GM12878 (cell line): ENCODE data around the gene ABR. TPM values are rescaled to one million over a fixed set of nuclear protein-coding genes. Genes with fewer than 3 reads are reported as not detected.
A peak's percentile ranks its signal among the peaks of the same experiment; 100 is the strongest.

Experiments
- ATAC-seq: fragments of 200-7000 bp; cut with Tn5 transposase; 3 replicates; pipeline ENCODE4 v1.9.1; 2020; ENCODE audit warnings: mild to moderate bottlenecking, moderate library complexity
- BruUV-seq: library from RNA; stranded (reverse); fragments of 400-500 nt; replicated peaks from 2 replicates; lab custom pipeline; 2021; lab: Mats Ljungman, UMichigan
- CTCF ChIA-PET: fragments of 300-600 bp; sonication (Branson Sonifier 250); formaldehyde crosslinking; extraction: SDS; loops from one replicate; lab custom pipeline; 2021; ENCODE audit warnings: inconsistent platforms; lab: Yijun Ruan, JAX
- POLR2A ChIA-PET: fragments of 350-600 bp; formaldehyde crosslinking; extraction: SDS; loops from one replicate; lab custom pipeline; 2021; ENCODE audit warnings: inconsistent platforms; lab: Charles Lee
- RAD21 ChIA-PET: fragments of 300-600 bp; sonication (Branson Sonifier 250); formaldehyde crosslinking; loops from one replicate; lab custom pipeline; 2023; ENCODE audit warnings: antibody characterized with exemption; ENCODE audit not compliant: unreplicated experiment; lab: Charles Lee
- SMC1A ChIA-PET: fragments of 300-600 bp; sonication (Branson Sonifier 250); formaldehyde crosslinking; loops from one replicate; lab custom pipeline; 2023; ENCODE audit not compliant: unreplicated experiment, uncharacterized antibody; lab: Charles Lee
- DNase-seq: peaks from one replicate; pipeline ENCODE4 v3.0.0-alpha.2; 2011; ENCODE audit warnings: low read depth, low spot score
- FAIRE-seq: peaks from 3 replicates; lab custom pipeline; 2011; peaks lifted over from hg19 to GRCh38; lab: Jason Lieb, UNC
- H2AFZ ChIP-seq: 2 replicates; pipeline ENCODE4 v1.6.0; 2011; ENCODE audit warnings: low read depth, low read length, control low read depth; ENCODE audit not compliant: control insufficient read depth
- H3K27ac ChIP-seq: 2 replicates; pipeline ENCODE4 v1.5.1; 2011; ENCODE audit warnings: control low read depth; ENCODE audit not compliant: control insufficient read depth, insufficient read depth
- H3K27me3 ChIP-seq, 2 experiments: replicated peaks in 1 of 2; 2 replicates each; pipeline versions ENCODE4 v1.6.0 to v1.6.1; 2011; ENCODE audit warnings: low read length in 1 of 2; ENCODE audit not compliant: control insufficient read depth in 2 of 2, insufficient read depth in 2 of 2
- H3K36me3 ChIP-seq, 2 experiments: 2 replicates each; pipeline ENCODE4 v1.5.1; 2011; ENCODE audit warnings: low read length in 1 of 2; ENCODE audit not compliant: control insufficient read depth in 2 of 2, insufficient read depth in 2 of 2
- H3K4me1 ChIP-seq: 2 replicates; pipeline ENCODE4 v1.6.1; 2011; ENCODE audit warnings: mild to moderate bottlenecking, low read length, moderate library complexity, mixed read lengths; ENCODE audit not compliant: control insufficient read depth, insufficient read depth
- H3K4me2 ChIP-seq: 2 replicates; pipeline ENCODE4 v1.6.0; 2011; ENCODE audit warnings: control low read depth; ENCODE audit not compliant: control insufficient read depth, insufficient read depth
- H3K4me3 ChIP-seq: fragments of 200-600 bp; sonication (generic); 2 replicates; pipeline ENCODE4 v1.5.1; 2016
- H3K79me2 ChIP-seq: 2 replicates; pipeline ENCODE4 v1.6.0; 2011; ENCODE audit warnings: low read length; ENCODE audit not compliant: control insufficient read depth, insufficient read depth
- H3K9ac ChIP-seq: 2 replicates; pipeline ENCODE4 v1.8.0; 2011; ENCODE audit warnings: low read length, control low read depth, mixed read lengths; ENCODE audit not compliant: control insufficient read depth, insufficient read depth
- H3K9me3 ChIP-seq: replicated peaks from 3 replicates; pipeline ENCODE4 v1.5.1; 2011; ENCODE audit warnings: mild to moderate bottlenecking, low read length; ENCODE audit not compliant: control insufficient read depth, insufficient read depth
- H4K20me1 ChIP-seq: 2 replicates; pipeline ENCODE4 v1.6.0; 2011; ENCODE audit not compliant: control insufficient read depth, insufficient read depth
- EZH2 ChIP-seq: IDR thresholded peaks from 2 replicates; pipeline ENCODE4 v1.6.1; 2012; ENCODE audit warnings: low read depth, mild to moderate bottlenecking, control low read depth, inconsistent platforms, low read length, borderline replicate concordance; ENCODE audit not compliant: control insufficient read depth
- IRF5 ChIP-seq: fragments of 450-650 bp; IDR thresholded peaks from 2 replicates; pipeline ENCODE4 v1.6.1; 2017; ENCODE audit warnings: borderline replicate concordance
- NFYA ChIP-seq: IDR thresholded peaks from 2 replicates; pipeline ENCODE4 v1.6.1; 2011; ENCODE audit warnings: low read depth, mild to moderate bottlenecking, low read length, improper control_type of control experiment, borderline replicate concordance
- NFYB ChIP-seq: IDR thresholded peaks from 2 replicates; pipeline ENCODE4 v1.6.1; 2011; ENCODE audit warnings: low read depth, mild to moderate bottlenecking, low read length, improper control_type of control experiment, moderate library complexity; ENCODE audit not compliant: insufficient read depth
- PRDM15 ChIP-seq: fragments of 450-650 bp; formaldehyde crosslinking; IDR thresholded peaks from 2 replicates; pipeline ENCODE4 v1.4.0; 2020; ENCODE audit warnings: mild to moderate bottlenecking, moderate library complexity
- RBBP5 ChIP-seq: fragments of 200-600 bp; sonication (generic); conservative IDR thresholded peaks from 2 replicates; pipeline ENCODE4 v1.6.1; 2016
- ZSCAN29 ChIP-seq: fragments of 450-650 bp; IDR thresholded peaks from 2 replicates; pipeline ENCODE4 v1.6.1; 2017; ENCODE audit warnings: mild to moderate bottlenecking, moderate library complexity
- WGBS: methylation state at CpG from one replicate; pipeline ENCODE4 v1.1.6; 2016; ENCODE audit warnings: low lambda C conversion rate; ENCODE audit not compliant: insufficient replicate concordance, insufficient coverage; ENCODE audit errors: missing lambda C conversion rate; 5-methylcytosine and 5-hydroxymethylcytosine counted together
- in situ Hi-C: fragments of 300-500 bp; cut with MboI; formaldehyde crosslinking; loops from 9 replicates; pipeline ENCODE4 v1.14.3; 2018; ENCODE audit warnings: mixed read lengths
- intact Hi-C: fragments of 100-400 bp; cut with micrococcal nuclease; formaldehyde crosslinking; loops from one replicate; pipeline ENCODE4 v1.14.2; 2022; ENCODE audit not compliant: unreplicated experiment
- polyA plus RNA-seq, 11 experiments: library from polyadenylated mRNA; depleted of rRNA in 4 of 11; unstranded in 6 of 11; stranded (reverse) in 5 of 11; fragments of >200 nt; fragmentation: Nextera tagmentation in 4 of 11; fragmentation: Illumina TruSeq in 1 of 11; extraction: Ambion mirVana in 4 of 11; extraction: Trizol in 1 of 11; gene quantifications; 1 replicate in 1 of 11; 2 replicates in 10 of 11; pipeline versions ENCODE4 v1.2.1 to v1.2.3, GENCODE V29; 2011 to 2016; ENCODE audit warnings: inconsistent platforms in 2 of 11, missing spikeins in 2 of 11, low read depth in 1 of 11
- total RNA-seq, 4 experiments: library from RNA; depleted of rRNA in 3 of 4; stranded (reverse); fragments of >200 nt in 3 of 4; fragmentation: Illumina TruSeq in 1 of 4; extraction: Trizol in 1 of 4; gene quantifications; 2 replicates each; pipeline versions ENCODE4 v1.2.1 to v1.2.3, GENCODE V29; 2013 to 2021
- TF ChIP-seq, protein P1 (sequence below): IDR thresholded peaks from 2 replicates; pipeline ENCODE4 v1.6.1; 2011; ENCODE audit warnings: mild to moderate bottlenecking, low read depth, low read length, moderate library complexity; ENCODE audit not compliant: insufficient replicate concordance

Gene ABR
- total and polyA plus RNA-seq, 10 of the 15 experiments (the other 5 are each of a cell fraction or from before 2014, with no cell fraction given): 1.4 to 112 (median 30.0) TPM

- TF ChIP-seq PRDM15 (CRISPR knock-in tag) (no peak), NFYA (no peak)
- TF ChIP-seq, all 136 proteins: peak for 0
Observed at GRCh38 chr17:1222321-1222720, 42.5 kb upstream of the ABR start (continued).

DNA sequence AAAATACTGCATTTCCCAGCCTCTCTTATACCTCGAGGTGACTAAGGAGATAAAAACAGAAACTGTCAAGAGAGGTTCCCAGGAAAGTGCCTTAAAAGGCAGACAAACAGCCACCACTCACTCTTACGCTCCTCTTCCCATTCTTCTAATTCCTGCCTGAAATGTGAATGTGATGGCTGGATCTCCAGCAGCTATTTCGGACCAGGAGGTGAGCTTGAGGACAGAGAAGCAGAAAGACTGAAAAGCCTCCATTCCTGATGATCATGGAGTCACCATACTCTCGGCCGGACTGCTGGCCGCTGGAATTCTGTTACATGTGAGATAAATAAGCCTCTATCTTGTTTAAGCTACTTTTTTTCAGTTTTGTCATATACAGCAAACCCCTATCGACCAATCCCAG, 41.4 kb upstream of the ABR start:
- Histone ChIP-seq H4K20me1 (no peaks in the 10 kb centered on the region), H3K9me3 (no peaks in the 10 kb centered on the region; the same call in 2 of the 3 replicates), H3K79me2 (peaks cover 77% of the 10 kb centered on the region), H3K4me3 (no peak overlapping the region), H2AFZ (no peak overlapping the region), H3K36me3 (peaks cover 0 to 8% of the 10 kb centered on the region in 2 experiments; a peak in 2 of 4 replicates), H3K9ac (no peak overlapping the region), H3K4me1 (peaks cover 14% of the 10 kb centered on the region), H3K27ac (no peak overlapping the region), H3K4me2 (0 out of 2 replicates have a peak overlapping the region, but pooled peaks have one; percentile 23)
- RAD21 ChIA-PET: interaction anchor here (1.3 to 6.3 kb wide), 3 partner anchors 7 to 98 kb away, joined by 5 to 37 read pairs (median 19); no protein-coding TSS in a partner anchor
- 83% methylated on average over 7 of the region's 7 CpGs for WGBS
- no TSS peak for BruUV-seq
- no peak for DNase-seq
- in situ Hi-C loops: no loop called here
- SMC1A ChIA-PET: interaction anchor here (1.0 to 5.4 kb wide), 4 partner anchors 8 to 40 kb away, joined by 3 to 35 read pairs (median 4); no protein-coding TSS in a partner anchor
- no peak for ATAC-seq
- POLR2A ChIA-PET: interaction anchor here (1.4 kb wide), 1 partner anchor 9 kb away, joined by 7 read pairs; no protein-coding TSS in a partner anchor
- no peak for TF ChIP-seq IRF5
- TF ChIP-seq, protein P1, sequence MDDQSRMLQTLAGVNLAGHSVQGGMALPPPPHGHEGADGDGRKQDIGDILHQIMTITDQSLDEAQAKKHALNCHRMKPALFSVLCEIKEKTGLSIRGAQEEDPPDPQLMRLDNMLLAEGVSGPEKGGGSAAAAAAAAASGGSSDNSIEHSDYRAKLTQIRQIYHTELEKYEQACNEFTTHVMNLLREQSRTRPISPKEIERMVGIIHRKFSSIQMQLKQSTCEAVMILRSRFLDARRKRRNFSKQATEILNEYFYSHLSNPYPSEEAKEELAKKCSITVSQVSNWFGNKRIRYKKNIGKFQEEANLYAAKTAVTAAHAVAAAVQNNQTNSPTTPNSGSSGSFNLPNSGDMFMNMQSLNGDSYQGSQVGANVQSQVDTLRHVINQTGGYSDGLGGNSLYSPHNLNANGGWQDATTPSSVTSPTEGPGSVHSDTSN: no peak
- no peak for TF ChIP-seq EZH2
- TF ChIP-seq NFYB: no peak
- TF ChIP-seq RBBP5: no peak
- no peak for TF ChIP-seq ZSCAN29
- TF ChIP-seq, all 136 proteins: peak for 0
- no peaks in the 10 kb centered on the region for H3K27me3 ChIP-seq
- no peak for FAIRE-seq
- CTCF ChIA-PET: interaction anchor here (1.2 to 2.0 kb wide), 4 partner anchors 9 to 99 kb away, joined by 4 to 7 read pairs (median 5); no protein-coding TSS in a partner anchor
- intact Hi-C loops: no loop called here
